ENCODE results near the gene EEF2KMT.
"Not testable (repeated sequence)": the region's sequence is repeated elsewhere in the genome, so short reads cannot be mapped to it uniquely, and the experiment has no call there.

The EEF2KMT gene

GRCh38 chr16:5070431-5071186, 27.0 kb downstream of the EEF2KMT start:
- no peak for DNase-seq

- DNase-seq: no peak
Observed at GRCh38 chr16:5069854-5070253, 27.7 kb downstream of the EEF2KMT start.

GRCh38 chr16:5069048-5069447, 28.5 kb downstream of the EEF2KMT start:
- no peak for DNase-seq

GRCh38 chr16:5066511-5066910, 31.1 kb downstream of the EEF2KMT start:
- DNase-seq: no peak

- no peak for DNase-seq
Observed at GRCh38 chr16:5065813-5066212, 31.8 kb downstream of the EEF2KMT start, which contains the start of gene C16orf89. TSS of gene C16orf89 (minus strand) at chr16:5065956. CDS start at chr16:5065908, 48 bp downstream.

GRCh38 chr16:5065326-5065725, 32.3 kb downstream of the EEF2KMT start:
- DNase-seq: no peak

- DNase-seq: peak; percentile 70
Observed at GRCh38 chr16:5064915-5065314, 32.7 kb downstream of the EEF2KMT start.

GRCh38 chr16:5062790-5063765, 34.5 kb downstream of the EEF2KMT start:
- no peak for DNase-seq

- DNase-seq: no peak
Observed at GRCh38 chr16:5062051-5062450, 35.5 kb downstream of the EEF2KMT start.

- DNase-seq: no peak
Observed at GRCh38 chr16:5060073-5060641, 37.4 kb downstream of the EEF2KMT start.

- DNase-seq: no peak
Observed at GRCh38 chr16:5059386-5060072, 38.1 kb downstream of the EEF2KMT start.

- no peak for DNase-seq
Observed at GRCh38 chr16:5058476-5058875, 39.1 kb downstream of the EEF2KMT start.

- no peak for DNase-seq
Observed at GRCh38 chr16:5056352-5056751, 41.2 kb downstream of the EEF2KMT start.

GRCh38 chr16:5054876-5055865, 42.4 kb downstream of the EEF2KMT start:
- DNase-seq: no peak

- DNase-seq: no peak
Observed at GRCh38 chr16:5046914-5047313, 50.7 kb downstream of the EEF2KMT start.

GRCh38 chr16:5045499-5046115, 52.0 kb downstream of the EEF2KMT start:
- DNase-seq: no peak

- DNase-seq: not testable (repeated sequence)
Observed at GRCh38 chr16:5044581-5044980, 53.0 kb downstream of the EEF2KMT start.

- DNase-seq: no peak
Observed at GRCh38 chr16:5044011-5044540, 53.5 kb downstream of the EEF2KMT start.

- no peak for DNase-seq
Observed at GRCh38 chr16:5042574-5043171, 54.9 kb downstream of the EEF2KMT start.

- no peak for DNase-seq
Observed at GRCh38 chr16:5041600-5042133, 55.9 kb downstream of the EEF2KMT start.
